Stimulated activated CD4-positive, alpha-beta T cell treated with anti-CD3 and anti-CD28 coated beads, TNF-alpha, amount 100 ng/mL, for 24 hours (primary cell): Measurements from ENCODE around the gene XPO6.

Experiments used
- DNase-seq, 3 experiments: peaks; one replicate each; pipeline ENCODE4 v3.0.0-alpha.2; 2020; ENCODE audit warnings: low read depth in 3 of 3

The XPO6 gene

GRCh38 chr16:28183484-28183883 lies 28.3 kb downstream of the XPO6 start:
- no peak for DNase-seq

- DNase-seq: no peak
Measured at GRCh38 chr16:28182801-28183200, 29.0 kb downstream of the XPO6 start.

- peak in 2 of 3 experiments; percentile 32 to 57 for DNase-seq
Measured at GRCh38 chr16:28182183-28182582, 29.6 kb downstream of the XPO6 start.

GRCh38 chr16:28181515-28181914 lies 30.2 kb downstream of the XPO6 start:
- DNase-seq: no peak

GRCh38 chr16:28180655-28181460 lies 30.9 kb downstream of the XPO6 start:
- DNase-seq: no peak

GRCh38 chr16:28179354-28179753 lies 32.4 kb downstream of the XPO6 start:
- DNase-seq: no peak

GRCh38 chr16:28175715-28176114 lies 36.0 kb downstream of the XPO6 start:
- DNase-seq: no peak

- no peak for DNase-seq
Measured at GRCh38 chr16:28172336-28172735, 39.4 kb downstream of the XPO6 start.

- no peak for DNase-seq
Measured at GRCh38 chr16:28171816-28172215, 39.9 kb downstream of the XPO6 start.

- peak in 1 of 3 experiments; percentile 22 for DNase-seq
Measured at GRCh38 chr16:28168991-28169554, 42.7 kb downstream of the XPO6 start.

GRCh38 chr16:28167730-28168129 lies 44.0 kb downstream of the XPO6 start:
- DNase-seq: no peak

- DNase-seq: no peak
Measured at GRCh38 chr16:28167221-28167620, 44.5 kb downstream of the XPO6 start.

GRCh38 chr16:28166394-28167208 lies 45.2 kb downstream of the XPO6 start:
- DNase-seq: no peak

- no peak for DNase-seq
Measured at GRCh38 chr16:28165598-28165997, 46.2 kb downstream of the XPO6 start.

GRCh38 chr16:28164140-28164539 lies 47.6 kb downstream of the XPO6 start:
- DNase-seq: no peak

GRCh38 chr16:28163699-28164098 lies 48.1 kb downstream of the XPO6 start:
- no peak for DNase-seq

- DNase-seq: no peak
Measured at GRCh38 chr16:28162326-28162877, 49.4 kb downstream of the XPO6 start.

- DNase-seq: no peak
Measured at GRCh38 chr16:28161626-28162025, 50.1 kb downstream of the XPO6 start.

GRCh38 chr16:28158136-28158535 lies 53.6 kb downstream of the XPO6 start:
- no peak for DNase-seq

GRCh38 chr16:28156056-28156680 lies 55.6 kb downstream of the XPO6 start:
- DNase-seq: no peak

- DNase-seq: no peak
Measured at GRCh38 chr16:28155293-28155692, 56.5 kb downstream of the XPO6 start.

GRCh38 chr16:28151180-28151579 lies 60.6 kb downstream of the XPO6 start:
- DNase-seq: no peak
